Measurements from ENCODE around the gene STK4.

STK4 gene

GRCh38 chr20:45119556-45120266, 153.4 kb downstream of the STK4 start:
- Histone ChIP-seq H3K79me1 (ENCODE audit: low read depth, low read length) (no peaks in the 10 kb centered on the region), H3K36me3 (replicated peaks in 1 of 2; ENCODE audit: control insufficient read depth in 2 of 2, insufficient read depth in 2 of 2, low read length in 2 of 2) (no peaks in the 10 kb centered on the region), H3K14ac (ENCODE audit: low read length) (no peak overlapping the region), H3K27ac (replicated peaks; ENCODE audit: low read length) (no peak overlapping the region), H3K9me3 (replicated peaks in 1 of 2; ENCODE audit: control insufficient read depth in 2 of 2, insufficient read depth in 1 of 2, low read depth in 1 of 2, low read length in 2 of 2) (no peaks in the 10 kb centered on the region), H2BK15ac (ENCODE audit: low read length) (no peak overlapping the region), H3K4ac (ENCODE audit: low read length) (no peak overlapping the region), H2BK120ac (ENCODE audit: low read depth, low read length) (no peak overlapping the region), H3K4me2 (ENCODE audit: insufficient read depth, low read length, poor library complexity, severe bottlenecking) (no peak overlapping the region), H3K23ac (ENCODE audit: low read depth, low read length, poor library complexity) (no peak overlapping the region), H4K8ac (ENCODE audit: low read depth, low read length) (no peak overlapping the region), H3K4me3 (ENCODE audit: low read length in 2 of 2) (no peak overlapping the region), H3K9ac (ENCODE audit: low read depth, low read length, poor library complexity) (no peak overlapping the region), H2BK5ac (ENCODE audit: low read length) (no peak overlapping the region), H3K4me1 (ENCODE audit: control insufficient read depth in 2 of 2, insufficient read depth in 1 of 2, low read depth in 1 of 2, low read length in 2 of 2) (peaks cover 0 to 1% of the 10 kb centered on the region in 2 donors), H4K91ac (ENCODE audit: low read depth, low read length, poor library complexity) (no peak overlapping the region), H3K18ac (ENCODE audit: low read length) (no peak overlapping the region), H2AK5ac (ENCODE audit: low read depth, low read length) (no peak overlapping the region), H2BK12ac (ENCODE audit: low read length) (no peak overlapping the region), H3K27me3 (ENCODE audit: control insufficient read depth in 3 of 3, insufficient read depth in 3 of 3, low read depth in 1 of 3, low read length in 3 of 3) (peaks cover 0 to 19% (median 0%) of the 10 kb centered on the region in 3 experiments), H2AFZ (ENCODE audit: low read length) (no peak overlapping the region)
- DNase-seq (ENCODE audit: low spot score), result no peak
- no CpG with 5 or more reads among the region's 2 CpGs for WGBS, 2 donors (ENCODE audit: extremely low coverage in 2 of 2, insufficient read length in 2 of 2, insufficient replicate concordance in 1 of 2)

GRCh38 chr20:45121388-45121787, 155.1 kb downstream of the STK4 start:
- Histone ChIP-seq H3K9ac (ENCODE audit: low read depth, low read length, poor library complexity) (no peak overlapping the region), H3K23ac (ENCODE audit: low read depth, low read length, poor library complexity) (no peak overlapping the region), H2AK5ac (ENCODE audit: low read depth, low read length) (no peak overlapping the region), H3K4me1 (ENCODE audit: control insufficient read depth in 2 of 2, insufficient read depth in 1 of 2, low read depth in 1 of 2, low read length in 2 of 2) (no peaks in the 10 kb centered on the region), H2BK15ac (ENCODE audit: low read length) (no peak overlapping the region), H2BK120ac (ENCODE audit: low read depth, low read length) (no peak overlapping the region), H2BK12ac (ENCODE audit: low read length) (no peak overlapping the region), H3K27me3 (ENCODE audit: control insufficient read depth in 3 of 3, insufficient read depth in 3 of 3, low read depth in 1 of 3, low read length in 3 of 3) (peaks cover 0 to 5% (median 0%) of the 10 kb centered on the region in 3 experiments), H3K4me2 (ENCODE audit: insufficient read depth, low read length, poor library complexity, severe bottlenecking) (no peak overlapping the region), H3K36me3 (replicated peaks in 1 of 2; ENCODE audit: control insufficient read depth in 2 of 2, insufficient read depth in 2 of 2, low read length in 2 of 2) (no peaks in the 10 kb centered on the region), H3K9me3 (replicated peaks in 1 of 2; ENCODE audit: control insufficient read depth in 2 of 2, insufficient read depth in 1 of 2, low read depth in 1 of 2, low read length in 2 of 2) (no peaks in the 10 kb centered on the region), H3K79me1 (ENCODE audit: low read depth, low read length) (no peaks in the 10 kb centered on the region), H4K8ac (ENCODE audit: low read depth, low read length) (no peak overlapping the region), H2BK5ac (ENCODE audit: low read length) (no peak overlapping the region), H2AFZ (ENCODE audit: low read length) (no peak overlapping the region), H3K4ac (ENCODE audit: low read length) (no peak overlapping the region), H3K4me3 (ENCODE audit: low read length in 2 of 2) (no peak overlapping the region), H3K27ac (replicated peaks; ENCODE audit: low read length) (no peak overlapping the region), H3K18ac (ENCODE audit: low read length) (no peak overlapping the region), H4K91ac (ENCODE audit: low read depth, low read length, poor library complexity) (no peak overlapping the region), H3K14ac (ENCODE audit: low read length) (no peak overlapping the region)
- WGBS, 2 donors (ENCODE audit: extremely low coverage in 2 of 2, insufficient read length in 2 of 2, insufficient replicate concordance in 1 of 2), result no CpG with 5 or more reads among the region's 2 CpGs
- no peak for DNase-seq (ENCODE audit: low spot score)

- no peak within 1 kb of the TSS for H2AK5ac ChIP-seq (ENCODE audit: low read depth, low read length)
- H3K4me1 ChIP-seq (ENCODE audit: control insufficient read depth in 2 of 2, insufficient read depth in 1 of 2, low read depth in 1 of 2, low read length in 2 of 2), result no peaks in the 10 kb centered on the region
- no peaks in the 10 kb centered on the region for H3K9me3 ChIP-seq (replicated peaks in 1 of 2; ENCODE audit: control insufficient read depth in 2 of 2, insufficient read depth in 1 of 2, low read depth in 1 of 2, low read length in 2 of 2)
- H3K4ac ChIP-seq (ENCODE audit: low read length), result no peak within 1 kb of the TSS
- no peak within 1 kb of the TSS for H3K14ac ChIP-seq (ENCODE audit: low read length)
- peak within 1 kb of the TSS; percentile 44 for H3K18ac ChIP-seq (ENCODE audit: low read length)
- no peak for DNase-seq (ENCODE audit: low spot score)
- no peak within 1 kb of the TSS for H2BK12ac ChIP-seq (ENCODE audit: low read length)
- H2AFZ ChIP-seq (ENCODE audit: low read length), result no peak within 1 kb of the TSS
- no peak within 1 kb of the TSS for H3K23ac ChIP-seq (ENCODE audit: low read depth, low read length, poor library complexity)
- WGBS, 2 donors (ENCODE audit: extremely low coverage in 2 of 2, insufficient read length in 2 of 2, insufficient replicate concordance in 1 of 2), result no CpG with 5 or more reads among the region's 6 CpGs
- H3K36me3 ChIP-seq (replicated peaks in 1 of 2; ENCODE audit: control insufficient read depth in 2 of 2, insufficient read depth in 2 of 2, low read length in 2 of 2), result no peaks in the 10 kb centered on the region
- no peak within 1 kb of the TSS for H2BK15ac ChIP-seq (ENCODE audit: low read length)
- H4K91ac ChIP-seq (ENCODE audit: low read depth, low read length, poor library complexity), result no peak within 1 kb of the TSS
- H2BK5ac ChIP-seq (ENCODE audit: low read length), result peak within 1 kb of the TSS; percentile 45
- H3K9ac ChIP-seq (ENCODE audit: low read depth, low read length, poor library complexity), result no peak within 1 kb of the TSS
- no peak within 1 kb of the TSS for H4K8ac ChIP-seq (ENCODE audit: low read depth, low read length)
- peak within 1 kb of the TSS in 1 of 2 donors; percentile 25 for H3K4me3 ChIP-seq (ENCODE audit: low read length in 2 of 2)
- H3K27me3 ChIP-seq (ENCODE audit: control insufficient read depth in 3 of 3, insufficient read depth in 3 of 3, low read depth in 1 of 3, low read length in 3 of 3), result no peaks in the 10 kb centered on the region
- no peak within 1 kb of the TSS for H3K4me2 ChIP-seq (ENCODE audit: insufficient read depth, low read length, poor library complexity, severe bottlenecking)
- no peaks in the 10 kb centered on the region for H3K79me1 ChIP-seq (ENCODE audit: low read depth, low read length)
- no peak within 1 kb of the TSS for H3K27ac ChIP-seq (replicated peaks; ENCODE audit: low read length)
- H2BK120ac ChIP-seq (ENCODE audit: low read depth, low read length), result no peak within 1 kb of the TSS
These were observed 158.1 kb downstream of the STK4 start, which contains the start of gene WFDC12 for GRCh38 chr20:45124365-45124764. WFDC12 (minus strand) TSS chr20:45124465; CDS start chr20:45124447, 18 bp downstream.

GRCh38 chr20:45128099-45128498, 161.8 kb downstream of the STK4 start:
- H3K27ac ChIP-seq (replicated peaks; ENCODE audit: low read length), result no peak overlapping the region
- no peak overlapping the region for H4K91ac ChIP-seq (ENCODE audit: low read depth, low read length, poor library complexity)
- no peak overlapping the region for H2BK120ac ChIP-seq (ENCODE audit: low read depth, low read length)
- WGBS, 2 donors (ENCODE audit: extremely low coverage in 2 of 2, insufficient read length in 2 of 2, insufficient replicate concordance in 1 of 2), result no CpG with 5 or more reads among the region's 2 CpGs
- no peak overlapping the region for H3K18ac ChIP-seq (ENCODE audit: low read length)
- no peak overlapping the region for H3K4ac ChIP-seq (ENCODE audit: low read length)
- no peak for DNase-seq (ENCODE audit: low spot score)
- H3K9ac ChIP-seq (ENCODE audit: low read depth, low read length, poor library complexity), result no peak overlapping the region
- no peak overlapping the region for H3K14ac ChIP-seq (ENCODE audit: low read length)
- no peak overlapping the region for H2BK5ac ChIP-seq (ENCODE audit: low read length)
- H3K23ac ChIP-seq (ENCODE audit: low read depth, low read length, poor library complexity), result no peak overlapping the region
- H2BK15ac ChIP-seq (ENCODE audit: low read length), result no peak overlapping the region
- no peaks in the 10 kb centered on the region for H3K4me1 ChIP-seq (ENCODE audit: control insufficient read depth in 2 of 2, insufficient read depth in 1 of 2, low read depth in 1 of 2, low read length in 2 of 2)
- H3K9me3 ChIP-seq (replicated peaks in 1 of 2; ENCODE audit: control insufficient read depth in 2 of 2, insufficient read depth in 1 of 2, low read depth in 1 of 2, low read length in 2 of 2), result no peaks in the 10 kb centered on the region
- H3K36me3 ChIP-seq (replicated peaks in 1 of 2; ENCODE audit: control insufficient read depth in 2 of 2, insufficient read depth in 2 of 2, low read length in 2 of 2), result no peaks in the 10 kb centered on the region
- H3K79me1 ChIP-seq (ENCODE audit: low read depth, low read length), result no peaks in the 10 kb centered on the region
- peaks cover 0 to 7% (median 0%) of the 10 kb centered on the region in 3 experiments for H3K27me3 ChIP-seq (ENCODE audit: control insufficient read depth in 3 of 3, insufficient read depth in 3 of 3, low read depth in 1 of 3, low read length in 3 of 3)
- H4K8ac ChIP-seq (ENCODE audit: low read depth, low read length), result no peak overlapping the region
- no peak overlapping the region for H2BK12ac ChIP-seq (ENCODE audit: low read length)
- no peak overlapping the region for H2AK5ac ChIP-seq (ENCODE audit: low read depth, low read length)
- no peak overlapping the region for H3K4me3 ChIP-seq (ENCODE audit: low read length in 2 of 2)
- no peak overlapping the region for H3K4me2 ChIP-seq (ENCODE audit: insufficient read depth, low read length, poor library complexity, severe bottlenecking)
- H2AFZ ChIP-seq (ENCODE audit: low read length), result no peak overlapping the region

Measured in neuronal stem cell (in vitro differentiated cells).